Glutamatergic neuron (in vitro differentiated cells): Measurements from ENCODE around the gene PRDM16. TPM values are rescaled to one million over a fixed set of nuclear protein-coding genes. Genes with fewer than 3 reads are reported as not detected.

Source experiments
- DNase-seq: peaks from one replicate; pipeline ENCODE4 v3.0.0; 2022
- H3K27ac Mint-ChIP-seq: one replicate; pipeline ENCODE4 v1.8.0; 2020; ENCODE audit warnings: mild to moderate bottlenecking, mixed read lengths, inconsistent platforms; ENCODE audit not compliant: unreplicated experiment
- H3K27me3 Mint-ChIP-seq: one replicate; pipeline ENCODE4 v1.8.0; 2020; ENCODE audit warnings: mild to moderate bottlenecking, moderate library complexity, mixed read lengths, inconsistent platforms; ENCODE audit not compliant: unreplicated experiment
- H3K36me3 Mint-ChIP-seq: one replicate; pipeline ENCODE4 v1.8.0; 2020; ENCODE audit warnings: mild to moderate bottlenecking, mixed read lengths, inconsistent platforms; ENCODE audit not compliant: unreplicated experiment
- H3K4me1 Mint-ChIP-seq: one replicate; pipeline ENCODE4 v1.8.0; 2020; ENCODE audit warnings: mild to moderate bottlenecking, low read depth, mixed read lengths, inconsistent platforms; ENCODE audit not compliant: unreplicated experiment
- H3K4me3 Mint-ChIP-seq: one replicate; pipeline ENCODE4 v1.8.0; 2020; ENCODE audit warnings: mild to moderate bottlenecking, mixed read lengths, inconsistent platforms; ENCODE audit not compliant: unreplicated experiment
- H3K9me3 Mint-ChIP-seq: one replicate; pipeline ENCODE4 v1.8.0; 2020; ENCODE audit warnings: mild to moderate bottlenecking, moderate library complexity, mixed read lengths, inconsistent platforms; ENCODE audit not compliant: unreplicated experiment
- CTCF ChIP-seq: fragments of 200-600 bp; sonication (generic); IDR thresholded peaks from one replicate; pipeline ENCODE4 v1.5.0; 2021; ENCODE audit not compliant: partially characterized antibody, unreplicated experiment
- total RNA-seq: library from RNA; stranded (reverse); fragmentation: NEBNext Ultra II Directional; extraction: Animal tissue kit (Norgen Biotek cat#: 25700); gene quantifications from one replicate; pipeline ENCODE4 v1.2.1, GENCODE V29; 2021; ENCODE audit not compliant: unreplicated experiment

Gene PRDM16
- total RNA-seq, 1 donor from 2014 or later = 0.07 TPM

GRCh38 chr1:3275471-3276340 lies 206.7 kb downstream of the PRDM16 start:
- TF ChIP-seq CTCF = no peak
- Mint-ChIP-seq H3K4me3 (no peak overlapping the region), H3K4me1 (no peaks in the 10 kb centered on the region), H3K27ac (no peak overlapping the region), H3K36me3 (no peaks in the 10 kb centered on the region), H3K9me3 (no peaks in the 10 kb centered on the region), H3K27me3 (peaks cover 2% of the 10 kb centered on the region)
- DNase-seq = no peak

GRCh38 chr1:3276341-3276800 lies 207.4 kb downstream of the PRDM16 start:
- H3K27ac Mint-ChIP-seq = no peak overlapping the region
- peaks cover 2% of the 10 kb centered on the region for H3K27me3 Mint-ChIP-seq
- no peaks in the 10 kb centered on the region for H3K36me3 Mint-ChIP-seq
- no peaks in the 10 kb centered on the region for H3K4me1 Mint-ChIP-seq
- TF ChIP-seq CTCF = no peak
- no peak for DNase-seq
- H3K9me3 Mint-ChIP-seq = peaks cover 3% of the 10 kb centered on the region
- H3K4me3 Mint-ChIP-seq = no peak overlapping the region

- no peak overlapping the region for H3K4me3 Mint-ChIP-seq
- H3K27ac Mint-ChIP-seq = no peak overlapping the region
- no peak for TF ChIP-seq CTCF
- no peaks in the 10 kb centered on the region for H3K4me1 Mint-ChIP-seq
- H3K27me3 Mint-ChIP-seq = peaks cover 2% of the 10 kb centered on the region
- H3K36me3 Mint-ChIP-seq = no peaks in the 10 kb centered on the region
- peaks cover 5% of the 10 kb centered on the region for H3K9me3 Mint-ChIP-seq
- DNase-seq = no peak
Observed at GRCh38 chr1:3277011-3277471, 208.0 kb downstream of the PRDM16 start.

GRCh38 chr1:3277623-3278022 lies 208.6 kb downstream of the PRDM16 start:
- H3K4me3 Mint-ChIP-seq = no peak overlapping the region
- H3K27me3 Mint-ChIP-seq = peaks cover 2% of the 10 kb centered on the region
- TF ChIP-seq CTCF = no peak
- no peaks in the 10 kb centered on the region for H3K4me1 Mint-ChIP-seq
- DNase-seq = no peak
- no peak overlapping the region for H3K27ac Mint-ChIP-seq
- H3K36me3 Mint-ChIP-seq = no peaks in the 10 kb centered on the region
- H3K9me3 Mint-ChIP-seq = peaks cover 5% of the 10 kb centered on the region
